Mammary epithelial cell (primary cell): ENCODE data around the gene ELAVL2.

Experiments used
- EZH2 ChIP-seq: IDR thresholded peaks from 2 replicates; pipeline ENCODE4 v1.6.1; 2012; ENCODE audit warnings: low read length, inconsistent platforms, borderline replicate concordance
- TF ChIP-seq, protein P1 (sequence below), 2 donors: IDR thresholded peaks in 1 of 2; conservative IDR thresholded peaks in 1 of 2; 2 replicates each; pipeline ENCODE4 v1.5.1; 2011 to 2012; ENCODE audit warnings: inconsistent platforms in 2 of 2, low read length in 2 of 2, mild to moderate bottlenecking in 2 of 2, control low read depth in 1 of 2, low read depth in 1 of 2; ENCODE audit not compliant: insufficient read depth in 1 of 2; ENCODE audit errors: extremely low read depth in 1 of 2

DNA sequence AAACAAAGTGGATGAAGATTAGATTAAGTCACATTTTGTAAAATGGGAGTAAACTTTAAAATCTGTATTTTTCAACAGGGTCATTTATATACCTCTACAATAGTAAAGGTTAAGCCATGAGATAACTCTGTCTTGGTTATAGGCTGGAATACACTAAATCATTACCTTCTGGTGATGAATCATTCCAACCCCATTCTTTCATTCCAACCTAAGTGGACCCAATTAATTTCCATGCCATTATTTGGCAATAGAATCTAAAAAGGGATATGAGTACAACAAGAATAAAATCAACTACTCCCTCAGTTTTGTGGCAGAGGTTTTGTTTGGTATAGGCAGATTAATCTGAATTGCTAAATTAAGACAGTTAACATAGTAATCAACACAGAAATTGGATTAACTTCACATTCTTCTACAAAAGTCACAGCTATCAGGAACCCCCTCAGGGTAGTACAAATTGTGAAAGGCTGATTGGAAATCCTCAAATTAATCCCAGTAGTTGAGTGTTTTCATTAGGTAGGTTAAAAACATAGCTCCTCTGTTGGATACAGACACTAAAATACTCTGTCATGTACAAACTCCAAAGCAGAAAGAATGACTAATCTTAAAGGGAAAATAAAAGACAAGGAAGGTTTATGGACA lies 54.2 kb downstream of the ELAVL2 start:
- TF ChIP-seq, protein P1, sequence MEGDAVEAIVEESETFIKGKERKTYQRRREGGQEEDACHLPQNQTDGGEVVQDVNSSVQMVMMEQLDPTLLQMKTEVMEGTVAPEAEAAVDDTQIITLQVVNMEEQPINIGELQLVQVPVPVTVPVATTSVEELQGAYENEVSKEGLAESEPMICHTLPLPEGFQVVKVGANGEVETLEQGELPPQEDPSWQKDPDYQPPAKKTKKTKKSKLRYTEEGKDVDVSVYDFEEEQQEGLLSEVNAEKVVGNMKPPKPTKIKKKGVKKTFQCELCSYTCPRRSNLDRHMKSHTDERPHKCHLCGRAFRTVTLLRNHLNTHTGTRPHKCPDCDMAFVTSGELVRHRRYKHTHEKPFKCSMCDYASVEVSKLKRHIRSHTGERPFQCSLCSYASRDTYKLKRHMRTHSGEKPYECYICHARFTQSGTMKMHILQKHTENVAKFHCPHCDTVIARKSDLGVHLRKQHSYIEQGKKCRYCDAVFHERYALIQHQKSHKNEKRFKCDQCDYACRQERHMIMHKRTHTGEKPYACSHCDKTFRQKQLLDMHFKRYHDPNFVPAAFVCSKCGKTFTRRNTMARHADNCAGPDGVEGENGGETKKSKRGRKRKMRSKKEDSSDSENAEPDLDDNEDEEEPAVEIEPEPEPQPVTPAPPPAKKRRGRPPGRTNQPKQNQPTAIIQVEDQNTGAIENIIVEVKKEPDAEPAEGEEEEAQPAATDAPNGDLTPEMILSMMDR (conservative IDR thresholded peaks at IDR 0.05 in 1 of 2, IDR thresholded peaks at IDR 0.05 in 1 of 2; ENCODE audit: extremely low read depth in 1 of 2, insufficient read depth in 1 of 2, low read depth in 1 of 2, low read length in 2 of 2), result no peak
- TF ChIP-seq EZH2, result no peak
